ENCODE data around the gene NOL11. TPM values are rescaled to one million over a fixed set of nuclear protein-coding genes. Genes with fewer than 3 reads are reported as not detected.
A peak's percentile ranks its signal among the peaks of the same experiment; 100 is the strongest.

Gene NOL11
- total RNA-seq = 10 to 100 TPM; 46.1 to 75.4 TPM

DNA sequence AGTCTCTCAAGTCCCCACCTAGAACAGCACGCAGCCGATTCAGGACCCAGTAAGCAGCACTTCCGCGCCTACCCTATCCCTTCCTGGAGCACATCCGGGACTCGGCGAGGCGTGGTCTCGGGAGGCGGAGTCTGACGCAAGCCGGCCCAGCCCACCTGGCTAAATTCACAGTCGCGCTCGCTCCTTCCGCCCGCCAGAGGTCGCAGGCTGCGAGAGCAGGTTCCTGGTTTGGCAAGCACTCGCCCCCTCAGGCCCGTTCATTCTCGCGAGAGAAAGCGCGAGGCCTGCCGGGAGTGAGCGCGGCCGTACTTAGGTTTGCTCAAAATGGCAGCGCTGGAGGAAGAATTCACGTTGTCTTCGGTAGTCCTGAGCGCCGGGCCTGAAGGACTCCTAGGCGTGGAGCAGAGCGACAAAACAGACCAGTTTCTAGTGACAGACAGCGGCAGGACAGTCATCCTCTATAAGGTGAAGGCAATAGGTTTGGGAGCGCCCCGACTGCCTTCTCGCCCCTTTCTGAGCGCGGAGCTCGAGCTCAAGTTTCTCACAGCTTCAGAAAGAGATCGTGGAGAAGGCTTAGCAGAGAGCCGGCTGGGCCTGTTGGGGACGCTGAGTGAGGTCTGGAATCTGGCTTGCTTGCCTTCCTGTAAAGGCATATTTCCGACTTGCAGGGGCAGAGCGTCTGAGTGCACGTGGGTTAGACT, at the start of gene NOL11:
Gene NOL11 (plus strand): TSS at position 313 of the 701 bp plus-strand sequence. CDS start 12 bp downstream, at position 325.
- peak within 1 kb of the TSS; percentile 100 for H3K27ac Mint-ChIP-seq
- peak within 1 kb of the TSS; percentile 100 for H3K4me3 Mint-ChIP-seq
- peaks cover 38% of the 10 kb centered on the region for H3K36me3 Mint-ChIP-seq (ENCODE audit: low read depth)
- H3K4me1 Mint-ChIP-seq = peaks cover 7% of the 10 kb centered on the region
- peak; percentile 98 for ATAC-seq (replicated peaks)
- no peaks in the 10 kb centered on the region for H3K9me3 Mint-ChIP-seq
- no peaks in the 10 kb centered on the region for H3K27me3 Mint-ChIP-seq

DNA sequence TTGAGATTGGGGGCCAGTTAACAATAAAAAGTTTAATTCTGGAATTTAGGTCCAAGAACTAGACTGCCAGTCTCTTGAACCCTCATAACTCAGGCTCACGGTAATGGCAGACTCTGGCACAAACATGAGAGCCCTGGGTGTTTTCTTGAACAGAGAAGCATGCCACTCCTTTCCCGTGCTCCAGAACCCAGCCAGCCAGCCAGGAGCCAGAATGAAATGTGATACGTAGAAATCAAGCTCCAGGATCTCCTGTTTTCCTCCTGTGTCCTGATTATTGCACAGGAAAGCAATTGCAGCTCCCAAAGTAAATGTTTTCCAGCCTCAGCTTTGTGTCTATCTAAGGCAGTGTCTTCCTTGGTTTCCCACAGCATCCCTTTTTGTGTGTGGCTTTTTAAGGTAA, 46.2 kb upstream of the NOL11 start:
- Mint-ChIP-seq H3K27me3 (no peaks in the 10 kb centered on the region), H3K9me3 (no peaks in the 10 kb centered on the region), H3K4me1 (no peaks in the 10 kb centered on the region), H3K27ac (no peak overlapping the region), H3K4me3 (no peak overlapping the region), H3K36me3 (ENCODE audit: low read depth) (peaks cover 57% of the 10 kb centered on the region)
- no peak for ATAC-seq (replicated peaks)

DNA sequence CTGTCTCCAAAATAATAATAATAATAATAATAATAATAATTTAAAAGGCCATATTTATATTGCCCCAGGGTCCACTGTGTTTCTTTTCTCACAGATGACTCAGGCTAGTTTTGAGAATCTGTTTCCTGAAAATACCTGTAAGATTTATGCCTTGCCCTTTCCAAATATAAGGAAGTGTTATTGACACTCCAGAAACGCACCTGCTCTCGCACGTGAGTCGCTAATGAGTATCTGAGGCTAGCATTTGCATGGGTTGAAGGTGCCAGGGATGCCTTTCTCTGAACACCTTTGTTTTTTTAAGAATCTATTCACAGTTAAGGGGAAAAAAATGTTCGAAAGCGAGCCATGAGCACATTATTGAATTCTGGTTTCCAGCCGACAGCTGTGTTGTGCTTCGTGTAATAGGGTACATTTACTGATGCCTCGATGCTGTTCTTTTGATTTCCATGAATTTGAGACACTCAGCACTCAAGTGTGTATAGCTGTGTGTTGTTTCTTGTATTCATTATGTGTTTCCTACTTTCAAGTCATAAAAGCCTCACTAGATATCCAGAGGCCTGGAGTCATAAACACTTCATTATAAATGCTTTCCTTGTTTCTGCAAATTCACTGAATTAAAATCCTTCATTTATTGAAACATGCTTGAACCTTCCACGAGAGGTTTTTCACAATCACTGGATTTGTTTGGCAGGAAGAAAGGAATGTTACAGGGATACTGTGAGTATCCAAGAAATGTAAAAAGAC, 45.0 kb upstream of the NOL11 start:
- Mint-ChIP-seq H3K36me3 (ENCODE audit: low read depth) (peaks cover 66% of the 10 kb centered on the region), H3K4me1 (no peaks in the 10 kb centered on the region), H3K27ac (no peak overlapping the region), H3K27me3 (no peaks in the 10 kb centered on the region), H3K4me3 (no peak overlapping the region), H3K9me3 (no peaks in the 10 kb centered on the region)
- ATAC-seq (replicated peaks) = no peak

DNA sequence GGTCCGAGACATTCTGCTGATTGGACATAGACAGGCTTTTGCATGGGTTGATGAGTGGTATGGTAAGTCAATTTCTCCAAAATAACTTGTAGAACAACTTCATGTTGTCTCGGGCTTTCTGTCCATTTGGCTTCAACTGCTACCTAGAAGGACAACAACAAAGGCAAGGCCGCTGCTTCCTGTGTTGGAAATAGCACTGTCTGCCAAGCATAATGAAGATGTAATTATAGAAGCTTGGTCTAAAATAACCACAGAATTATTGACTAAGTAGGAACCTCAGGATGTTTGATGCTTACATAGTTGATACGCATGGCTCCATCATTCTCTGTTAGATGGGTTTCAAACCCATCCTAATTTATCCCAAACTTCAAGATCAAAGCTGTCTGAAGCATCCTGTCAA, 42.3 kb upstream of the NOL11 start:
- Mint-ChIP-seq H3K4me3 (no peak overlapping the region), H3K36me3 (ENCODE audit: low read depth) (peaks cover 62% of the 10 kb centered on the region), H3K27ac (peak overlapping the region; percentile 21), H3K9me3 (no peaks in the 10 kb centered on the region), H3K27me3 (no peaks in the 10 kb centered on the region), H3K4me1 (no peaks in the 10 kb centered on the region)
- no peak for ATAC-seq (replicated peaks)

DNA sequence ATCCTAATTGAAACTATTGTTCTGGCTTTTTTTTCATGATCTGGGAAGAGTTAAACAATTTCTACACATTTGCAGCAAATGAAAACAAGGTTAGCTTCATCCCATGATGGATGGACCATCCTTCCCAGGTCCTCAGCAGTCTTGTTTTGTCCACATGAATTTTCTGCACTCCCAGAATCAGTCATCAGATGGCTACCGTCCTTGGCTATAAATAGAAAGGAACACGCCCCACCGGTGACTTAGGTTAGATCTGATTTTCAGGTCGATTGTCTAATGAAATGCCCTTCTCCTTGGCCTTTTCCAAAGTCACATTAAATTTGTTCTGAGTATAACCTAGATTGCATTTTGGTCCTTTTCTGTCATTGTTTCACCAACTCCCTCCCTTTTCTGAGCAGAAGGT, 41.4 kb upstream of the NOL11 start:
- no peaks in the 10 kb centered on the region for H3K4me1 Mint-ChIP-seq
- no peak overlapping the region for H3K4me3 Mint-ChIP-seq
- no peaks in the 10 kb centered on the region for H3K9me3 Mint-ChIP-seq
- peaks cover 63% of the 10 kb centered on the region for H3K36me3 Mint-ChIP-seq (ENCODE audit: low read depth)
- ATAC-seq (replicated peaks) = no peak
- peak overlapping the region; percentile 63 for H3K27ac Mint-ChIP-seq
- no peaks in the 10 kb centered on the region for H3K27me3 Mint-ChIP-seq

DNA sequence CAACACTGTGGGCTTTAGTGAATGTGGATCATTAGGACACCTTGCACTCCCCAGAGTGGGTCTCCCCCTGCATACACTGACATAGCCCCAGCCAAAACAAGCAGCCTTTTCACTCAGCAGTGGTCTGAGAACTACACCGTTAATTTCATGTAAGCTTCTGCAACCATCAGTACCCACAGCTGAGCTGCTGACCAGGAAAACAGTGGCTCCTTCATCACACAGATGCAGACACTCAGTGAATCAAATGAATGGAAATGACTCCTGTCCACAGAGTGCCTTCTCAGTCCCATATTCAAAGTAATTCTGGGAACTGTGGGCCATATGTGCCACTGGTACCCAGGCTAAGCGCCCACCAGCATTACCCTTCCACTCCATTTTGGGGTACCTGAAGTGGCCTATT, 39.3 kb upstream of the NOL11 start:
- no peak overlapping the region for H3K27ac Mint-ChIP-seq
- H3K4me1 Mint-ChIP-seq = no peaks in the 10 kb centered on the region
- no peaks in the 10 kb centered on the region for H3K27me3 Mint-ChIP-seq
- H3K4me3 Mint-ChIP-seq = no peak overlapping the region
- no peak for ATAC-seq (replicated peaks)
- H3K9me3 Mint-ChIP-seq = no peaks in the 10 kb centered on the region
- peaks cover 47% of the 10 kb centered on the region for H3K36me3 Mint-ChIP-seq (ENCODE audit: low read depth)

DNA sequence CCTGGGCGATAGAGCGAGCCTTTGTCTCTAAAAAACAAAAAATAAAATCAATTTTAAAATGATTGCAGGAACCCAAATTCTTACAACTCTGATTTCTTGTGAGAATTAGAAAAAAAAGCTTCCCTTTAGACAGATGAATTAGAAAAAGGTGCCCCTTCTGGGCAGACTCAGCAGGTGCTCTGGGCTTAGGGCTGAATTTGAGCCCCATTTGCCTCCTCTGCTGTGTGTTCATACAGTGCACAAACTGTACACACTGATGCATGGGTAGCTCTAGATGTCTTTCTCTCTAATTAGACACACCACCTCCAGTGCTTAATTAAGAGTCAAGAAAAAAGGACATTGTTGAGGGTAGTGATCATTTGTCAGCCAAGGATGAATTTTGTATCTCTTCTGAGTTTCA, 38.5 kb upstream of the NOL11 start:
- H3K4me1 Mint-ChIP-seq = no peaks in the 10 kb centered on the region
- no peaks in the 10 kb centered on the region for H3K27me3 Mint-ChIP-seq
- H3K27ac Mint-ChIP-seq = no peak overlapping the region
- ATAC-seq (replicated peaks) = no peak
- H3K9me3 Mint-ChIP-seq = no peaks in the 10 kb centered on the region
- H3K4me3 Mint-ChIP-seq = no peak overlapping the region
- peaks cover 44% of the 10 kb centered on the region for H3K36me3 Mint-ChIP-seq (ENCODE audit: low read depth)

DNA sequence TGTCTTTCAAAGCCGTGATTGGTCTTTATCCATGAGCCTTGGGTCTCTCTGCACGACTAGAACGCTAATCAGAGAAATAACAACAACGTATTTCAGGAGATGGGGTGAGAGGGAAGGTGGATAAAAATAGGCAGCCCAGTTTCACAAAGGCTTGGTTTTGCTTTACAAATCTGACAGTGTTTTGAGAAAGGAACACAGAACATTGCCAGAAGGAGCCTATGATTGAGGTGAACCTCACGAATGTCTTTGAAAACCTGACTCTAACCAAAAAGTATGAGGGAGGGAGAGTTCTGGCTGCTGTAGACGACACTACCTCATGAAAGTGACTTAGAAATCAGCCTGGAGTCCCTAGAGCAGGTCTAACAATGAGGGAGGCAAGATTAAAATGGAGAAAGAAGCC, 38.0 kb upstream of the NOL11 start:
- no peak overlapping the region for H3K4me3 Mint-ChIP-seq
- H3K4me1 Mint-ChIP-seq = no peaks in the 10 kb centered on the region
- no peak for ATAC-seq (replicated peaks)
- no peaks in the 10 kb centered on the region for H3K27me3 Mint-ChIP-seq
- H3K27ac Mint-ChIP-seq = no peak overlapping the region
- H3K9me3 Mint-ChIP-seq = no peaks in the 10 kb centered on the region
- H3K36me3 Mint-ChIP-seq (ENCODE audit: low read depth) = peaks cover 43% of the 10 kb centered on the region

DNA sequence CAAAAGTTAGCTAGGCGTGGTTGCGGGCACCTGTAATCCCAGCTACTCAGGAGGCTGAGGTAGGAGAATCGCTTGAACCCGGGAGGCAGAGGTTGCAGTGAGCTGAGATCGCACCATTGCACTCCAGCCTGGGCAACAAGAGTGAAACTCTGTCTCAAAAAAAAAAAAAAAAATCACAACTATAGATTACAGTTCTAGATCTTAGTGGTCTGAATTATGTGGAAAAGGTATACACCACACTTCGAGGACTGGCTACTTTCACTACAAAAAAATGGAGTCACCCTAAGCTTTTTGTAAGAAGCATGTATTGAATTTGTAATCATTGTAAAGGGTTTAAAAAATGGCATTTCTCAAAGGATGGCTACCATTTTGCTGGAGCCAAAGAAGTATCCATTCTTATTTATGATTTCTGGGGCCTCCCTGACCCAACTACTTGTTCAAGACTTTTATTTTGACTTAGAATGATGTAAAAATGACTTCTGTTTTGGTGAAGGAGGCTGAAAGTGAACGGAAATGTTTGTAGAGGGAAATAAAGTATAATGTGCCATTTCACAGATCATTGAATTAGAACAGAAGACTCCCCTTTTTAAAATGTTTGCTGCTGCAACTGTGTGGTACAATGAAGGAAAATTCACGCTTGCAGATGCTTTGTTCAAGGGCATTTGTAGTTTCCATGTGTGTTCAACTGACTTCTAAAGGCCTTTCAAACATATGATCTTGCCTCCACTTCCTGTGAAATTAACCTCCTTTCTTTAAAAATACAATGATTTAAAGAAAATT, 37.1 kb upstream of the NOL11 start:
- no peak overlapping the region for H3K4me3 Mint-ChIP-seq
- no peaks in the 10 kb centered on the region for H3K27me3 Mint-ChIP-seq
- H3K9me3 Mint-ChIP-seq = no peaks in the 10 kb centered on the region
- peak overlapping the region; percentile 43 for H3K27ac Mint-ChIP-seq
- H3K4me1 Mint-ChIP-seq = no peaks in the 10 kb centered on the region
- peaks cover 34% of the 10 kb centered on the region for H3K36me3 Mint-ChIP-seq (ENCODE audit: low read depth)
- no peak for ATAC-seq (replicated peaks)

DNA sequence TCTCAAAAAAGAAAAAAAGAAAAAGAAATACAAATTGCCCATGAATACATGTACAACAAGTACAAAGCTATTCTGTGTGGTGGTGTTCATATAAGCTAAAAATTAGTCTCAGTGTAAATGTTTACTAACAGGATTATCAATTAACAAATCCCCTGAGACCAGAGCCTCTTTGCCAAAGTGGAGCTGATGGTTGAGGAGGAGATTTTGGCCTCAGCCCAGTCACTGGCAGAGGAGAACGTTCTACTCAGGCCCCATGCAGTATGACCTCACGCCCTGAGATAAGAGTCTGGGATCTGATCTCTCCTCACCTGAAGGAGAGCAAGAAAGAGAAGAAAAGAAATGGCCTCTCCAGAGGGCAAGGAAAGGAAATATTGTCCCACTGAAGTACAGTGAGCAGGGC, 35.5 kb upstream of the NOL11 start:
- H3K27ac Mint-ChIP-seq = peak overlapping the region; percentile 56
- H3K36me3 Mint-ChIP-seq (ENCODE audit: low read depth) = peaks cover 25% of the 10 kb centered on the region

DNA sequence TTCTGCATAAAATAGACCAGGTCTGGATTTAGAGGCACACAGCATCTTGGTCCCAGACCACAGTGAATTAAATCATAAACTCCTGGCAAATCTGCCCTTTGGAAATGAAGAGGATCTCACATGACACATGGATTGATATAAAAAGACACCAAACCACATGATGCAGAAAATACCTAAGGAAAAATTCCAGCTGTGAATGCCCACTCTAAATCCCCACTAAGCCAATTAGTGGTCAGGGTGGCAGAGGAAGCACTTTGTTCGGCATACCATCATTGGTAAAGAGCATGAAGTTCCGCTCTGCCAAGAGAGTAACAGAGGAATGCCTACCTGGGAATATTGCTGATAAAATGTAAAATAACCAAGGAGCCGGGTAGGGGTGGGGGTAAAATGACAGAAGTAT, 32.4 kb upstream of the NOL11 start:
- Mint-ChIP-seq H3K27me3 (no peaks in the 10 kb centered on the region), H3K4me1 (no peaks in the 10 kb centered on the region), H3K36me3 (ENCODE audit: low read depth) (peaks cover 18% of the 10 kb centered on the region), H3K27ac (peak overlapping the region; percentile 12), H3K9me3 (no peaks in the 10 kb centered on the region), H3K4me3 (no peak overlapping the region)
- ATAC-seq (replicated peaks) = no peak

More for the DNA sequence above, 35.5 kb upstream of the NOL11 start:
- Mint-ChIP-seq H3K4me3 (no peak overlapping the region), H3K9me3 (no peaks in the 10 kb centered on the region), H3K27me3 (no peaks in the 10 kb centered on the region), H3K4me1 (no peaks in the 10 kb centered on the region)
- no peak for ATAC-seq (replicated peaks)

DNA sequence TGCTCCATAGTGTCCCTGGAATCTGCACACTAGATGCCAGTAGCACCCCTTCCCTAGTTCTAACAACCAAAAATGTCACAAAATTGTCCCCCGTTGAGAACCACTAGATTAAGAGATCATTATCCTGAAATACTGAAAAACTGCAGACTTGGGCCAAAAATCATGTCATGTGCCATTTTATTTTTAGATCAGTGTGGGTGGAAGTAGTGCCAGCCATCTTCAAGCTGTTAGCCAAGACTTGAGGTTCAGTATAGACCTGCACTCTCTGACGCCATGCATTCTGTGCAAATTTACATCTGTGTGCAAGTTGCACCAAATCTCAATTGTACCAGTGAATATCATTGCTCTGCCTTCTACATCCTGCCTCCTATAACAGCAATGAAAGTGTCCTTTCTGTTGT, 31.5 kb upstream of the NOL11 start:
- no peak overlapping the region for H3K4me3 Mint-ChIP-seq
- H3K4me1 Mint-ChIP-seq = no peaks in the 10 kb centered on the region
- no peak overlapping the region for H3K27ac Mint-ChIP-seq
- no peak for ATAC-seq (replicated peaks)
- H3K36me3 Mint-ChIP-seq (ENCODE audit: low read depth) = peaks cover 10% of the 10 kb centered on the region
- H3K9me3 Mint-ChIP-seq = no peaks in the 10 kb centered on the region
- H3K27me3 Mint-ChIP-seq = no peaks in the 10 kb centered on the region

DNA sequence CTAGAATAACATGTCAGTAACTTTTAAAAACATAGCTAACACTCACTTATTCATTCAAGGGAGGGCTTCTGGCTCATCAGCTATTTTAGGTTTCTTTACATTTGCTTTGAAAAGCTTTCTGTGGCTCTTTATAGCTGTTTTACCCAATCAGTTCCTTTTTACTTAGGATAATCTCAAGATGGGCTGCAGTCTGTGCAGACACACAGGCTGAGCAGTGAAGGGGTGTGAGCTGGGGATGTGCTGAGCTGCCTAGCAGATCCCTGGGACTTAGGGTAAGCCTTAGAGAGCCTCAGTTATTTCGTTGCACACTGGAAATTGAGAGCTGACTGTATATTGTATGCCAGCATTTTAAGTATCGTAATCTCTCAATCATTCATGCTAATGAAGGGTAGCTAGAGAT, 30.2 kb upstream of the NOL11 start:
- Mint-ChIP-seq H3K4me1 (no peaks in the 10 kb centered on the region), H3K36me3 (ENCODE audit: low read depth) (peaks cover 22% of the 10 kb centered on the region), H3K27me3 (no peaks in the 10 kb centered on the region), H3K27ac (no peak overlapping the region), H3K4me3 (no peak overlapping the region), H3K9me3 (no peaks in the 10 kb centered on the region)
- ATAC-seq (replicated peaks) = no peak

DNA sequence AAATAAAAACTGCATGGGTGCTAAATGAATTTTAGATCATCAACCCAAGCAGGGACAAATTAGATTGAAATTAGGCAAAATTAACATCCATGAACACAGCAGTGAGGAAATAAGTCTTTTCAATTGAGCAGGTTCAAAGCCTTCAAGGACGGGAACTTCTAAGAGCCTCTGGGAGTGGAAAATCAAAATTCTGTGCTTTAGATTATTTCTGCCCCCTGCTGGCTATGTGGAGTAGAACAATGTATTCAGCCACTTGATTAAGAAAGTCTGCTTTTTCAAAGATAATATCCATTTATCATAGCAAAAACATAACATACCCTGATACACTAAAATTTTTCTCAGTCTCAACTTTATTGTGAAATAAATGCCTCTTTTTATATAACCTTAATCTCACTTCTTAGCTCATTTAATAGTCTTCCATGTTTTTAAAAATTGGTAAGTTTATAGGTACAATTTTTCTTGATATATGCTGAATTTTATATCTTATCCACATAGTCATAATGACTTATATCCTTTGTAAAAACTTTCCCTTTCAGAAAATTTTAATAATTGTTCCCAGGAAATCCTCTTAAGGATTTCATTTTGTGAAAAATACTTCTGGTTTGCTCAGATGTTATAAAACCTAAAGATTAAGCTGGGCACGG, 28.1 kb upstream of the NOL11 start:
- no peaks in the 10 kb centered on the region for H3K4me1 Mint-ChIP-seq
- H3K27me3 Mint-ChIP-seq = no peaks in the 10 kb centered on the region
- ATAC-seq (replicated peaks) = no peak
- peaks cover 41% of the 10 kb centered on the region for H3K36me3 Mint-ChIP-seq (ENCODE audit: low read depth)
- H3K27ac Mint-ChIP-seq = no peak overlapping the region
- no peaks in the 10 kb centered on the region for H3K9me3 Mint-ChIP-seq
- H3K4me3 Mint-ChIP-seq = no peak overlapping the region

Measured in activated T-helper 17 cell treated with anti-CD3 and anti-CD28 coated beads, Interleukin-2, amount 50 U/mL, for 72 hours (primary cell).